GM19324 (cell line): ENCODE results near the gene ZNF609.

ENCODE experiments used
- ATAC-seq: cut with Tn5 transposase; IDR thresholded peaks from one replicate; pipeline ENCODE4 v1.9.1; 2021; ENCODE audit warnings: mild to moderate bottlenecking, moderate library complexity; ENCODE audit not compliant: unreplicated experiment, low FRiP score

Gene ZNF609

DNA sequence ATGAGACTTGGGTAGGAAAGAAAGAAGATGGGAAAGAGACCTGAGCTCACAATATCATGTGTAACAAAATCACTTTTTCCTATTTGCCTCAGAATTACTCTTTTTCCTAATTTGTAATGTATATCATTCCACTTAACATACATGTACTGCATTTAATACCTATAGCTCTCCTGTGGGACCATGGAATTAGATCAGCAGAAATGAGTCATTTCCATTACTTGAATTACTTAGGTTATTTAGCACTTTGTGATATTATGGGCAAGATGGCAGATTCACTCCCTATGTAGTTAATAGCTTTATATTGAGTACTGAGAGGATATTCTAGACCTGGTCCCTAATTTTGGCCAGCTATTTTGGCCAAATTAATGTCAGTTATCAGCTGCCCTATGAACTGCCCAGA lies 70.5 kb downstream of the ZNF609 start:
- no peak for ATAC-seq

GRCh38 chr15:64532521-64533315 lies 72.3 kb downstream of the ZNF609 start:
- no peak for ATAC-seq

- ATAC-seq: no peak
Observed at GRCh38 chr15:64535460-64536243, 75.3 kb downstream of the ZNF609 start.

GRCh38 chr15:64536244-64536836 lies 76.0 kb downstream of the ZNF609 start:
- no peak for ATAC-seq

- ATAC-seq: no peak
Observed at GRCh38 chr15:64542091-64542490, 81.7 kb downstream of the ZNF609 start.

DNA sequence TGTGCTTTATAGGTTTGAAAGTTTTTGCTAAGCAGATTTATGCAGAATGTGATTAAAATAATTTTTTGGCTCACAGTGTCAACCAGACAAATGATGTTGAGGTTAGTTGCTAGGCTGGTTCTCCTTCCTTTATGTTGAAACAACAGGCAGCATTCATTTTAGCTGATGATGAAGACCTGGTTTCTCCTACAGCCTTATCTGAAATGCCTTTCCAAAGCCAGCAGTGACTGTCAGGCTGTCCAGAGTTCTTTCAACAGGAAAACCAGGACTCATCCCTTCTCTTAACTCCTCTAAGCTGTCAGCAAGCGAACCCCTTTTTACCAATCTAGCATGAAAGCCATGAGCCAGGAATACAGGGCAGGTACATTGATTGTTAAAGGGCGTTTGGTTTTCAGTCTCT lies 84.1 kb downstream of the ZNF609 start:
- ATAC-seq: no peak

GRCh38 chr15:64547275-64547674 lies 86.9 kb downstream of the ZNF609 start:
- no peak for ATAC-seq

- ATAC-seq: no peak
Observed at GRCh38 chr15:64548235-64548634, 87.9 kb downstream of the ZNF609 start.

DNA sequence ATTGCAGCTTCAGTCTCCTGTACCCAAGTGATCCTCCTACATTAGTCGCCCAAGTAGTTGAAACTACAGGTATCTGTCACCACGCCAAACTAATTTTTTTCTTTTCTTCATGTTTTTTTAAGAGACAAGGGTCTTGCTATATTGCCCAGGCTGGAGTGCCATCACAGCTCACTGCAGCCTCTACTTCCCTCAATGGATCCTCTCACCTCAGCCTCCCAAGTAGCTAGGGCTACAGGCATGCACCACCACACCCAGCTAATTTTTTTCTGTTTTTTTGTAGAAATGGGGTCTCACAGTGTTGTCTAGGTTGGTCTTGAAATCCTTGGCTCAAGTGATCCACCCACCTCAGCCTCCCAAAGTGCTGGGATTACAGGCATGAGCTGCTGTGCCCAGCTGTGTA lies 89.5 kb downstream of the ZNF609 start:
- no peak for ATAC-seq

- ATAC-seq: no peak
Observed at GRCh38 chr15:64552281-64552948, 92.0 kb downstream of the ZNF609 start.

- no peak for ATAC-seq
Observed at GRCh38 chr15:64558460-64559179, 98.2 kb downstream of the ZNF609 start.

DNA sequence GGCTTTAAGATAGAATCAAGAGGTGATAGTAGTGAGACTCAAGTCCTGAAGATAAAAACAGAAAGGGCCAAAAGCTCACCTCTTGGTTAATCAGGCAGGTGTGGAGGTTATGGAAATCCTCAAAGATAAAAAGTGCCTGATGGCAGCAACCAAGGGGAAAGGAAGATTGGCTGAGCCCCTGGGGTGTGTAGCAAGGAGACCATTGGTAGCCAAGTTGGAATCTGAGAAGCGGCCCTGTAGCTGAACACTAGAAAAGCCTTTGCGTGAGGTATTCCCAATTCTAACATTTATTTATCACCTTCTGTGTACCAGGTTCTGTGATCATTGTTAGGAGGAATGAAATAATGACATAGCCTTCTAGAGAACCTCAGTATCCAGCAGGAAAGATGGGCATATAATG lies 98.9 kb downstream of the ZNF609 start:
- no peak for ATAC-seq

GRCh38 chr15:64560501-64560900 lies 100.1 kb downstream of the ZNF609 start:
- no peak for ATAC-seq

DNA sequence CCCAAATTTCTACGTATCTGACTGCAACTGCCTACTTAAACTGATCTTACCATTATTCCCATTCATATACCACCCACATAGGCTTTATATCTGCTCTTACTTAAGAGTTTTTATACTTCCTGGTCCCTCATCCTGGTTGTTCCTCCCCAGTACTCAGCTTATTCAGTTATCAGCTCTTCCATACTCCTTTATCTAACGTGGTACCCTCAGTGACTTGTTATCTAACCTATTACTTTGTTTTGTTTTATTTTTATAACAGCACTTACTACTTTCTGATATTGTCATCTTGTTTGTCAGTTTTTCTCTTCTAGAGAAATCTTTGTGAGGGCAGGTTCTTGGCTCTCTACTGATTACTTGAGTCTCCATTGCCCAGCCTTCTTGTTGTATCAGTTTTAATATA lies 100.6 kb downstream of the ZNF609 start:
- no peak for ATAC-seq

DNA sequence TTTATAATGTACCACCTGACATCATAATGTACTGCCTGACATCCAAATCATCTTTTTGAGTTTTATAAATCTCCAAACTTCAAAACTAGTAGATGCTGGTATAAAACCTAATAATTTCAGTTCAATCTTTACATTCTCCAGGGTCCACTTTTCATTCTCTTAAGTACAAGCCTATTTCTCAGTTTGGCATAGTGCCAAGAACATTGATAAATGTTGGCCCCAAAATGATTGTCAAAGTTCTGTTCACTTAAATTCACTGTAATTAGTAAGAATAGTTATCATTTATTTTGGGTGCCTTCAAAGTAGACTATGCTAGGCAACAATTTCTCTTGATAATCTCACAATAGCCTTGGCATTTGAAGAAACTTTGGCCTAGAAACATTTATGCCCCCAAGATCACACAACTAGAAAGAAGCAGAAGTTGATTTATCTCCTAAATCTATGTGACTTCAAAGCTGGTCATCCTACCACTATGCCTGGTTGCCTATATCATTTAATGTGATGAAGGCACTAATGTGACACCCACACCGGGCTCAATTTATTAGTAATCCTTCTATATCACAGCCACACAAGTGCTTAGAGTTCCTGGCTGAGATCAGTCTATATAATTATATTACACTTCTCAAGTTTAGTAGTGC lies 101.7 kb downstream of the ZNF609 start:
- no peak for ATAC-seq

- no peak for ATAC-seq
Observed at GRCh38 chr15:64566102-64566501, 105.7 kb downstream of the ZNF609 start.

GRCh38 chr15:64566629-64567427 lies 106.5 kb downstream of the ZNF609 start:
- no peak for ATAC-seq

DNA sequence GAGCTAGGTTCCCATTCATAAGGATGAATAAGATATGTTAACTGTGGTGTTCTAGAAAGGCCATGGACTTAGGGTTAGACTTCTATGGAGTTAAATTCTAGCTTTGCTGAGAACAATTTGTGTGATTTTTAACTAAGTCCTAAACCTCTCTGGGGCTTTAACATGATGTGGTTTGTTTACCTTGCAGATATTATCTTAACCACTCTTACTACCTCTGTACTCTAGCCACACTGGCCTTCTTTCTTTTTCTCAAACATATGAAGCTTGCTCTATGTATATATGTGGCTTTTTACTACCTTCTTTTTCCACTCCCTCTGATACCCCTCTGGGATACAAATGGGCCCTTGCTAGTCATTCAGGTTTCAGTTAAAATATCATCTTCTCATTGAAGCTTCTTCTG lies 108.4 kb downstream of the ZNF609 start:
- ATAC-seq: no peak

DNA sequence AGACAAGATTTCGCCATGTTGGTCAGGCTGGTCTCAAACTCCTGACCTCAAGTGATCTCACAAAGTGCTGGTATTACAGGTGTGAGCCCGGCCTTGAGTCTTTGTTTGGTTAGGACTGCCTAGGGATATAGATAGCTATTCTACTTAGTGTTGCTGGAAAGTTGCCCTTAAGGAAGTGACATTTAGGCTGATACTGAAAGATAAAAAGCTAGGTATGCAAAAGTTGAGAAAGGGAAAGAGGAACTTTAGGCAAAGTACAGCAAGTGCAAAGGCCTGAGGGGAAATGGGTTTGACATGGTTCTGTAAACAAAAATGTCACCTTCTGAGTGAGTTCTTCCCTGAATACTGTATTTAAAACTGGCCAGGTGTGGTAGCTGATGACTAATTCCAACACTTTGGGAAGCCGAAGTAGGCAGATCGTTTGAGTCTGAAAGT lies 111.5 kb downstream of the ZNF609 start:
- peak; percentile 73 for ATAC-seq
